PC-3 (cell line): ENCODE measurements around the gene GREB1L. TPM values are rescaled to one million over a fixed set of nuclear protein-coding genes. Genes with fewer than 3 reads are reported as not detected.

Source experiments
- ATAC-seq: fragments of 200-7000 bp; cut with Tn5 transposase; 2 replicates; pipeline ENCODE4 v1.9.1; 2020; ENCODE audit warnings: mild to moderate bottlenecking, moderate library complexity
- BruUV-seq: library from RNA; stranded (reverse); fragments of 400-500 nt; replicated peaks from 2 replicates; lab custom pipeline; 2021; lab: Mats Ljungman, UMichigan
- CTCF ChIA-PET: fragments of 300-600 bp; sonication (Branson Sonifier 250); formaldehyde crosslinking; loops from one replicate; lab custom pipeline; 2022; ENCODE audit warnings: antibody characterized with exemption; lab: Charles Lee
- POLR2A ChIA-PET: fragments of 300-600 bp; sonication (Branson Sonifier 250); formaldehyde crosslinking; loops from one replicate; lab custom pipeline; 2022; ENCODE audit warnings: antibody characterized with exemption; ENCODE audit not compliant: unreplicated experiment; lab: Charles Lee
- DNase-seq: peaks from one replicate; pipeline ENCODE4 v3.0.0-alpha.2; 2015
- H2AFZ ChIP-seq: fragments of 300-600 bp; sonication (generic); 2 replicates; pipeline ENCODE4 v1.6.0; 2016; ENCODE audit warnings: antibody characterized with exemption, low read length
- H3F3A ChIP-seq: fragments of 300-600 bp; sonication (generic); one replicate; pipeline ENCODE4 v1.6.0; 2017; ENCODE audit warnings: antibody characterized with exemption, low read length, control low read depth, mild to moderate bottlenecking; ENCODE audit not compliant: unreplicated experiment
- H3K27ac ChIP-seq: fragments of 300-600 bp; sonication (generic); 2 replicates; pipeline ENCODE4 v1.5.1; 2016; ENCODE audit warnings: mild to moderate bottlenecking, low read length
- H3K27me3 ChIP-seq: fragments of 300-600 bp; sonication (generic); 2 replicates; pipeline ENCODE4 v1.6.1; 2016; ENCODE audit warnings: low read length, mixed read lengths
- H3K36me3 ChIP-seq: fragments of 300-600 bp; sonication (generic); 2 replicates; pipeline ENCODE4 v1.6.1; 2016; ENCODE audit warnings: low read depth, mixed run types, low read length, mixed read lengths
- H3K4me1 ChIP-seq: fragments of 300-600 bp; sonication (generic); 2 replicates; pipeline ENCODE4 v1.5.1; 2016; ENCODE audit warnings: low read length; ENCODE audit not compliant: insufficient read depth
- H3K4me2 ChIP-seq: fragments of 300-600 bp; sonication (generic); 2 replicates; pipeline ENCODE4 v1.6.0; 2016; ENCODE audit warnings: low read length
- H3K4me3 ChIP-seq: fragments of 300-600 bp; sonication (generic); 2 replicates; pipeline ENCODE4 v1.5.1; 2016; ENCODE audit warnings: mild to moderate bottlenecking, low read length, mixed read lengths
- H3K79me2 ChIP-seq: fragments of 300-600 bp; sonication (generic); 2 replicates; pipeline ENCODE4 v1.6.1; 2017; ENCODE audit warnings: low read length, mixed read lengths
- H3K9ac ChIP-seq: fragments of 300-600 bp; sonication (generic); 2 replicates; pipeline ENCODE4 v1.6.0; 2016; ENCODE audit warnings: mild to moderate bottlenecking, low read length
- H3K9me2 ChIP-seq: fragments of 300-600 bp; sonication (generic); replicated peaks from 2 replicates; pipeline ENCODE4 v1.6.1; 2016; ENCODE audit warnings: mixed run types, low read length, mixed read lengths
- H3K9me3 ChIP-seq: fragments of 300-600 bp; sonication (generic); 2 replicates; pipeline ENCODE4 v1.6.1; 2016; ENCODE audit warnings: low read length, mixed read lengths
- H4K20me1 ChIP-seq: fragments of 300-600 bp; sonication (generic); 2 replicates; pipeline ENCODE4 v1.6.1; 2016; ENCODE audit warnings: low read length, mixed read lengths
- CTCF ChIP-seq: fragments of 300-600 bp; sonication (generic); conservative IDR thresholded peaks from 2 replicates; pipeline ENCODE4 v1.5.1; 2017; ENCODE audit warnings: antibody characterized with exemption, low read depth, mild to moderate bottlenecking, low read length
- EZH2 ChIP-seq: fragments of 300-600 bp; sonication (generic); IDR thresholded peaks from one replicate; pipeline ENCODE4 v1.6.1; 2017; ENCODE audit warnings: antibody characterized with exemption, mild to moderate bottlenecking, low read length; ENCODE audit not compliant: unreplicated experiment
- EZH2phosphoT487 ChIP-seq: fragments of 300-600 bp; sonication (generic); IDR thresholded peaks from 2 replicates; pipeline ENCODE4 v1.6.1; 2018; ENCODE audit warnings: mild to moderate bottlenecking, antibody characterized with exemption, low read length, borderline replicate concordance
- intact Hi-C: fragments of 100-400 bp; cut with micrococcal nuclease; formaldehyde crosslinking; loops from 2 replicates; pipeline ENCODE4 v1.9.0; 2023
- total RNA-seq: library from RNA; depleted of rRNA; stranded (reverse); fragments of >200 nt; gene quantifications from 2 replicates; pipeline ENCODE4 v1.2.3, GENCODE V29; 2014

The GREB1L gene
- total RNA-seq, 1 experiment from 2014 or later, result 10.3 TPM

GRCh38 chr18:21461460-21461859 is 219.4 kb downstream of the GREB1L start:
- Histone ChIP-seq H3K4me1 (peaks cover 7% of the 10 kb centered on the region), H3K4me3 (no peak overlapping the region), H2AFZ (no peak overlapping the region), H3K36me3 (no peaks in the 10 kb centered on the region), H3K9me2 (no peaks in the 10 kb centered on the region), H4K20me1 (no peaks in the 10 kb centered on the region), H3K9me3 (no peaks in the 10 kb centered on the region), H3F3A (no peaks in the 10 kb centered on the region), H3K79me2 (no peaks in the 10 kb centered on the region), H3K4me2 (no peak overlapping the region), H3K27me3 (no peaks in the 10 kb centered on the region), H3K9ac (no peak overlapping the region), H3K27ac (no peak overlapping the region)
- TF ChIP-seq CTCF (no peak), EZH2phosphoT487 (no peak), EZH2 (no peak)
- intact Hi-C loops, result no loop called here
- BruUV-seq, result no TSS peak
- no peak for DNase-seq
- ATAC-seq, result no peak
- ChIA-PET CTCF (no interaction called here), POLR2A (no interaction called here)

- Histone ChIP-seq H3K9me3 (no peaks in the 10 kb centered on the region), H3K27me3 (no peaks in the 10 kb centered on the region), H3K4me1 (no peaks in the 10 kb centered on the region), H3K9ac (no peak overlapping the region), H3K36me3 (no peaks in the 10 kb centered on the region), H3K79me2 (no peaks in the 10 kb centered on the region), H3K4me2 (no peak overlapping the region), H3K27ac (no peak overlapping the region), H2AFZ (no peak overlapping the region), H4K20me1 (no peaks in the 10 kb centered on the region), H3F3A (no peaks in the 10 kb centered on the region), H3K4me3 (no peak overlapping the region), H3K9me2 (no peaks in the 10 kb centered on the region)
- intact Hi-C loops, result no loop called here
- TF ChIP-seq CTCF (no peak), EZH2phosphoT487 (no peak), EZH2 (no peak)
- POLR2A ChIA-PET, result no interaction called here
- DNase-seq (no peak), ATAC-seq (no peak)
- BruUV-seq, result no TSS peak
- CTCF ChIA-PET, result no interaction called here
These were observed 221.7 kb downstream of the GREB1L start for GRCh38 chr18:21463718-21464117.

GRCh38 chr18:21468514-21469164 is 226.6 kb downstream of the GREB1L start:
- Histone ChIP-seq H2AFZ (no peak overlapping the region), H3K4me2 (no peak overlapping the region), H3K79me2 (no peaks in the 10 kb centered on the region), H3K36me3 (no peaks in the 10 kb centered on the region), H3K4me1 (no peaks in the 10 kb centered on the region), H3K27me3 (no peaks in the 10 kb centered on the region), H3K4me3 (no peak overlapping the region), H3F3A (no peaks in the 10 kb centered on the region), H3K9me3 (no peaks in the 10 kb centered on the region), H4K20me1 (no peaks in the 10 kb centered on the region), H3K27ac (no peak overlapping the region), H3K9me2 (no peaks in the 10 kb centered on the region), H3K9ac (no peak overlapping the region)
- ChIA-PET POLR2A (no interaction called here), CTCF (no interaction called here)
- ATAC-seq (no peak), DNase-seq (no peak)
- BruUV-seq, result no TSS peak
- intact Hi-C loops, result no loop called here
- TF ChIP-seq EZH2phosphoT487 (no peak), EZH2 (no peak), CTCF (no peak)
